ENCODE data around the gene GMPPB. TPM values are rescaled to one million over a fixed set of nuclear protein-coding genes. Genes with fewer than 3 reads are reported as not detected.

Gene GMPPB
- total and polyA plus RNA-seq, 9 of the 15 experiments (the other 6 are each of a cell fraction or from before 2014, with no cell fraction given): 0.53 to 17.4 (median 8.1) TPM

DNA sequence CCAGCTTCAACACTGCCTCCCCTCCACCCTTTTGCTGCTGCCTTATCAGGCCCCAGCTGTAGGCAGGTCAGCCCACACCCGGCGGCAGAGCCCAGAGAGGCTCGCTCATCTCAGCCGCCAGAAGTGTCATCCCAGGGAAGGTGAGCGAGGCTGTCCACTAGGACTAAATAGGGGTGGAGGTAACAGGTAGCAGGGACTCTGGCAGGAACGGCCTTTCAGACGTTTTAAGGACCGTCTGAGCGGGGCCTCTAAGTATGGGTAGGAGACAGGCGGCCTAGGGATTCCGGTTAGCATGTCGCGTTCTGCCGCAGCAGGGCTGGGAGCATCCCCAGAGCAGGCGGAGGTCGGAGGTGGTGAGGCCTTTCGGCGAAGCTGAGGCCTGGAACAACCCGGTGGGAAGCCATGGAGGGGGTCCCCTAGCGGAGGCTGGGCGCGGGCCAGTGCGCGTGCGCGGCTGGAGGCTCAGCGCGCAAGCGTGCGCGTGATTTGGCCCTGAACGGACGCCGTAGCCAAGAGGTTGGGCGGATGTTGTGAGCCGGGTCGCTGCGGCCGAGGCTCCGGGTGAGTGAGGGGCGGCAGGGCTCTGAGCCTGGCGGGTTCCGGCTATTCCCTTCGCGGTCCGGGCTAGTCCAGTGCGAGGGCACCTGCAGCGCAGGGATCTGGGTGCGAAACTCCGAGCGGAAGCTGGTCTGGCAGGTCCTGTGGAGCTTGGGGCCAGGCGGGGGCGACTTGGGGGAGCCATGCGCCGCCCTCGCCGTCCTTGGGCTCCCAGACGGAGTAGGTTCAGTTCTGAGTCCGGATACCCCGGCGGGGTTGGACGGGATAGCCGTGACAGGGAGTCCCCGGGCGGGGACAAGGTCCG lies 34.5 kb downstream of the GMPPB start, which contains the start of the genes MST1 and RNF123 (continued):
- TF ChIP-seq SRF (CRISPR knock-in tag; IDR thresholded peaks at IDR 0.05) (0 out of 4 replicates have a peak, but pooled peaks of 1 of the 2 experiments have one; percentile 26), ZFX (CRISPR knock-in tag; IDR thresholded peaks at IDR 0.05) (peak; percentile 77), HDAC1 (IDR thresholded peaks at IDR 0.05) (peak in 1 of 2 experiments; percentile 68; a peak in 2 of 4 replicates), NCOR1 (IDR thresholded peaks at IDR 0.05) (peak; percentile 46; the same call in 1 of the 2 replicates), PHF21A (IDR thresholded peaks at IDR 0.05; ENCODE audit: borderline replicate concordance, low read depth) (no peak), RBFOX2 (IDR thresholded peaks at IDR 0.05; ENCODE audit: low read depth, low read length) (peak; percentile 83), HCFC1 (IDR thresholded peaks at IDR 0.05; ENCODE audit: low read depth, low read length) (peak; percentile 68), ZNF217 (CRISPR knock-in tag; IDR thresholded peaks at IDR 0.05) (no peak), POLR2A (conservative IDR thresholded peaks at IDR 0.05) (peak; percentile 74), KDM4B (IDR thresholded peaks at IDR 0.05; ENCODE audit: borderline replicate concordance in 2 of 2, low read depth in 1 of 2) (peak in 1 of 2 experiments; percentile 15; a peak in 1 of 4 replicates), HIVEP1 (CRISPR knock-in tag; IDR thresholded peaks at IDR 0.05) (no peak), MEIS2 (IDR thresholded peaks at IDR 0.05; ENCODE audit: partially characterized antibody) (peak; percentile 76), SIN3B (IDR thresholded peaks at IDR 0.05; ENCODE audit: low read depth) (peak; percentile 80), CREB1 (IDR thresholded peaks at IDR 0.05) (no peak), CREB1 (CRISPR knock-in tag; IDR thresholded peaks at IDR 0.05) (peak; percentile 40; the same call in 1 of the 2 replicates)
- TF ChIP-seq, protein P1, sequence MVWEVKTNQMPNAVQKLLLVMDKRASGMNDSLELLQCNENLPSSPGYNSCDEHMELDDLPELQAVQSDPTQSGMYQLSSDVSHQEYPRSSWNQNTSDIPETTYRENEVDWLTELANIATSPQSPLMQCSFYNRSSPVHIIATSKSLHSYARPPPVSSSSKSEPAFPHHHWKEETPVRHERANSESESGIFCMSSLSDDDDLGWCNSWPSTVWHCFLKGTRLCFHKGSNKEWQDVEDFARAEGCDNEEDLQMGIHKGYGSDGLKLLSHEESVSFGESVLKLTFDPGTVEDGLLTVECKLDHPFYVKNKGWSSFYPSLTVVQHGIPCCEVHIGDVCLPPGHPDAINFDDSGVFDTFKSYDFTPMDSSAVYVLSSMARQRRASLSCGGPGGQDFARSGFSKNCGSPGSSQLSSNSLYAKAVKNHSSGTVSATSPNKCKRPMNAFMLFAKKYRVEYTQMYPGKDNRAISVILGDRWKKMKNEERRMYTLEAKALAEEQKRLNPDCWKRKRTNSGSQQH (CRISPR knock-in tag; IDR thresholded peaks at IDR 0.05): peak; percentile 64; the same call in 1 of the 2 replicates
- TF ChIP-seq, protein P2, sequence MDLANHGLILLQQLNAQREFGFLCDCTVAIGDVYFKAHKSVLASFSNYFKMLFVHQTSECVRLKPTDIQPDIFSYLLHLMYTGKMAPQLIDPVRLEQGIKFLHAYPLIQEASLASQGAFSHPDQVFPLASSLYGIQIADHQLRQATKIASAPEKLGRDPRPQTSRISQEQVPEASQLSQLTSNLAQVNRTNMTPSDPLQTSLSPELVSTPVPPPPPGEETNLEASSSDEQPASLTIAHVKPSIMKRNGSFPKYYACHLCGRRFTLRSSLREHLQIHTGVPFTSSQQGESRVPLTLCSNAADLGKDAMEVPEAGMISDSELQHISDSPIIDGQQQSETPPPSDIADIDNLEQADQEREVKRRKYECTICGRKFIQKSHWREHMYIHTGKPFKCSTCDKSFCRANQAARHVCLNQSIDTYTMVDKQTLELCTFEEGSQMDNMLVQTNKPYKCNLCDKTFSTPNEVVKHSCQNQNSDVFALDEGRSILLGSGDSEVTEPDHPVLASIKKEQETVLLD (IDR thresholded peaks at IDR 0.05): peak; percentile 87
- TF ChIP-seq, protein P3, sequence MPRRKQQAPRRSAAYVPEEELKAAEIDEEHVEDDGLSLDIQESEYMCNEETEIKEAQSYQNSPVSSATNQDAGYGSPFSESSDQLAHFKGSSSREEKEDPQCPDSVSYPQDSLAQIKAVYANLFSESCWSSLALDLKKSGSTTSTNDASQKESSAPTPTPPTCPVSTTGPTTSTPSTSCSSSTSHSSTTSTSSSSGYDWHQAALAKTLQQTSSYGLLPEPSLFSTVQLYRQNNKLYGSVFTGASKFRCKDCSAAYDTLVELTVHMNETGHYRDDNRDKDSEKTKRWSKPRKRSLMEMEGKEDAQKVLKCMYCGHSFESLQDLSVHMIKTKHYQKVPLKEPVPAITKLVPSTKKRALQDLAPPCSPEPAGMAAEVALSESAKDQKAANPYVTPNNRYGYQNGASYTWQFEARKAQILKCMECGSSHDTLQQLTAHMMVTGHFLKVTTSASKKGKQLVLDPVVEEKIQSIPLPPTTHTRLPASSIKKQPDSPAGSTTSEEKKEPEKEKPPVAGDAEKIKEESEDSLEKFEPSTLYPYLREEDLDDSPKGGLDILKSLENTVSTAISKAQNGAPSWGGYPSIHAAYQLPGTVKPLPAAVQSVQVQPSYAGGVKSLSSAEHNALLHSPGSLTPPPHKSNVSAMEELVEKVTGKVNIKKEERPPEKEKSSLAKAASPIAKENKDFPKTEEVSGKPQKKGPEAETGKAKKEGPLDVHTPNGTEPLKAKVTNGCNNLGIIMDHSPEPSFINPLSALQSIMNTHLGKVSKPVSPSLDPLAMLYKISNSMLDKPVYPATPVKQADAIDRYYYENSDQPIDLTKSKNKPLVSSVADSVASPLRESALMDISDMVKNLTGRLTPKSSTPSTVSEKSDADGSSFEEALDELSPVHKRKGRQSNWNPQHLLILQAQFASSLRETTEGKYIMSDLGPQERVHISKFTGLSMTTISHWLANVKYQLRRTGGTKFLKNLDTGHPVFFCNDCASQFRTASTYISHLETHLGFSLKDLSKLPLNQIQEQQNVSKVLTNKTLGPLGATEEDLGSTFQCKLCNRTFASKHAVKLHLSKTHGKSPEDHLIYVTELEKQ (CRISPR knock-in tag; IDR thresholded peaks at IDR 0.05): 0 out of 2 replicates have a peak, but pooled peaks have one; percentile 14
- TF ChIP-seq, protein P4, sequence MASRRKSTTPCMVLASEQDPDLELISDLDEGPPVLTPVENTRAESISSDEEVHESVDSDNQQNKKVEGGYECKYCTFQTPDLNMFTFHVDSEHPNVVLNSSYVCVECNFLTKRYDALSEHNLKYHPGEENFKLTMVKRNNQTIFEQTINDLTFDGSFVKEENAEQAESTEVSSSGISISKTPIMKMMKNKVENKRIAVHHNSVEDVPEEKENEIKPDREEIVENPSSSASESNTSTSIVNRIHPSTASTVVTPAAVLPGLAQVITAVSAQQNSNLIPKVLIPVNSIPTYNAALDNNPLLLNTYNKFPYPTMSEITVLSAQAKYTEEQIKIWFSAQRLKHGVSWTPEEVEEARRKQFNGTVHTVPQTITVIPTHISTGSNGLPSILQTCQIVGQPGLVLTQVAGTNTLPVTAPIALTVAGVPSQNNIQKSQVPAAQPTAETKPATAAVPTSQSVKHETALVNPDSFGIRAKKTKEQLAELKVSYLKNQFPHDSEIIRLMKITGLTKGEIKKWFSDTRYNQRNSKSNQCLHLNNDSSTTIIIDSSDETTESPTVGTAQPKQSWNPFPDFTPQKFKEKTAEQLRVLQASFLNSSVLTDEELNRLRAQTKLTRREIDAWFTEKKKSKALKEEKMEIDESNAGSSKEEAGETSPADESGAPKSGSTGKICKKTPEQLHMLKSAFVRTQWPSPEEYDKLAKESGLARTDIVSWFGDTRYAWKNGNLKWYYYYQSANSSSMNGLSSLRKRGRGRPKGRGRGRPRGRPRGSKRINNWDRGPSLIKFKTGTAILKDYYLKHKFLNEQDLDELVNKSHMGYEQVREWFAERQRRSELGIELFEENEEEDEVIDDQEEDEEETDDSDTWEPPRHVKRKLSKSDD (conservative IDR thresholded peaks at IDR 0.05; ENCODE audit: low read length): no peak

All from K562 (cell line).